Upper lobe of left lung (tissue), 4 donors: Measurements from ENCODE around the gene CD300LF.

Experiments used
- CTCF ChIP-seq, 6 experiments: fragments of 450-650 bp in 4 of 6; fragments of 200-600 bp in 2 of 6; sonication (generic) in 2 of 6; IDR thresholded peaks; one replicate each; pipeline ENCODE4 v1.5.1; 2016 to 2019; ENCODE audit warnings: antibody characterized with exemption in 6 of 6
- POLR2A ChIP-seq, 4 donors: fragments of 450-650 bp; IDR thresholded peaks; one replicate each; pipeline ENCODE4 v1.5.1; 2016 to 2017; ENCODE audit warnings: antibody characterized with exemption in 4 of 4, mild to moderate bottlenecking in 2 of 4
- POLR2AphosphoS5 ChIP-seq, 2 donors: sonication (generic); formaldehyde crosslinking; IDR thresholded peaks; one replicate each; pipeline ENCODE4 v1.5.1; 2017; ENCODE audit warnings: antibody characterized with exemption in 2 of 2

- no peak for TF ChIP-seq CTCF (IDR thresholded peaks at IDR 0.05)
- no peak for TF ChIP-seq POLR2AphosphoS5 (IDR thresholded peaks at IDR 0.05)
- no peak for TF ChIP-seq POLR2A (IDR thresholded peaks at IDR 0.05)
These were observed 34.2 kb upstream of the CD300LF start for GRCh38 chr17:74746922-74747321.
